IMR-90 (cell line): Measurements from ENCODE around the gene POMGNT2. TPM values are rescaled to one million over a fixed set of nuclear protein-coding genes. Genes with fewer than 3 reads are reported as not detected.

Experiments used
- ATAC-seq: fragments of 200-7000 bp; cut with Tn5 transposase; 2 replicates; pipeline ENCODE4 v1.9.1; 2020; ENCODE audit warnings: low read depth, mild to moderate bottlenecking, moderate library complexity
- BruUV-seq: library from RNA; stranded (reverse); fragments of 400-500 nt; replicated peaks from 2 replicates; lab custom pipeline; 2021; lab: Mats Ljungman, UMichigan
- CTCF ChIA-PET: fragments of 300-600 bp; formaldehyde crosslinking; extraction: SDS; loops from one replicate; lab custom pipeline; 2021; ENCODE audit warnings: antibody characterized with exemption; lab: Yijun Ruan, JAX
- POLR2A ChIA-PET: fragments of 300-600 bp; sonication (Branson Sonifier 250); formaldehyde crosslinking; loops from one replicate; lab custom pipeline; 2022; ENCODE audit warnings: antibody characterized with exemption; ENCODE audit not compliant: unreplicated experiment; lab: Charles Lee
- DNase-seq: peaks from one replicate; pipeline ENCODE4 v3.0.0; 2013
- H2AFZ ChIP-seq: replicated peaks from 2 replicates; pipeline ENCODE3; 2013; ENCODE audit warnings: low read length, mild to moderate bottlenecking; ENCODE audit not compliant: poor library complexity
- H2AK5ac ChIP-seq: 2 replicates; pipeline ENCODE4 v1.6.1; 2013; ENCODE audit warnings: low read depth, low read length, inconsistent platforms
- H2AK9ac ChIP-seq: replicated peaks from 2 replicates; pipeline ENCODE3; 2013; ENCODE audit warnings: mild to moderate bottlenecking, low read depth, low read length, moderate library complexity; ENCODE audit not compliant: poor library complexity
- H2BK120ac ChIP-seq: 2 replicates; pipeline ENCODE4 v1.6.1; 2013; ENCODE audit warnings: low read depth, low read length, inconsistent platforms
- H2BK15ac ChIP-seq: 3 replicates; pipeline ENCODE4 v1.6.1; 2013; ENCODE audit warnings: low read depth, low read length, inconsistent platforms
- H2BK20ac ChIP-seq: 2 replicates; pipeline ENCODE4 v1.6.1; 2013; ENCODE audit warnings: low read depth, mild to moderate bottlenecking, inconsistent platforms, low read length, moderate library complexity
- H2BK5ac ChIP-seq: 2 replicates; pipeline ENCODE4 v1.6.1; 2013; ENCODE audit warnings: mild to moderate bottlenecking, low read depth, low read length, inconsistent platforms; ENCODE audit not compliant: poor library complexity, severe bottlenecking
- H3K14ac ChIP-seq: replicated peaks from 2 replicates; pipeline ENCODE4 v1.6.1; 2013; ENCODE audit warnings: low read depth, low read length, inconsistent platforms
- H3K18ac ChIP-seq: 2 replicates; pipeline ENCODE4 v1.6.1; 2013; ENCODE audit warnings: low read depth, low read length, control low read depth
- H3K23ac ChIP-seq: 2 replicates; pipeline ENCODE4 v1.6.1; 2013; ENCODE audit warnings: low read depth, low read length, inconsistent platforms
- H3K27ac ChIP-seq: 2 replicates; pipeline ENCODE4 v1.5.1; 2013; ENCODE audit warnings: mild to moderate bottlenecking, control low read depth, low read length; ENCODE audit not compliant: insufficient read depth
- H3K27me3 ChIP-seq: 2 replicates; pipeline ENCODE4 v1.6.1; 2013; ENCODE audit warnings: low read length; ENCODE audit not compliant: control insufficient read depth, insufficient read depth
- H3K36me3 ChIP-seq: 2 replicates; pipeline ENCODE4 v1.6.1; 2013; ENCODE audit warnings: low read length, mixed read lengths; ENCODE audit not compliant: control insufficient read depth, insufficient read depth
- H3K4ac ChIP-seq: 2 replicates; pipeline ENCODE4 v1.6.1; 2013; ENCODE audit warnings: low read depth, low read length, inconsistent platforms
- H3K4me1 ChIP-seq: 2 replicates; pipeline ENCODE4 v1.6.1; 2013; ENCODE audit warnings: low read length, mixed read lengths; ENCODE audit not compliant: control insufficient read depth, insufficient read depth
- H3K4me2 ChIP-seq: 2 replicates; pipeline ENCODE4 v1.6.1; 2013; ENCODE audit warnings: low read depth, mild to moderate bottlenecking, control low read depth, low read length, moderate library complexity
- H3K4me3 ChIP-seq: 2 replicates; pipeline ENCODE4 v1.5.1; 2013; ENCODE audit warnings: low read depth, mild to moderate bottlenecking, control low read depth, low read length, moderate library complexity; ENCODE audit not compliant: insufficient read depth
- H3K56ac ChIP-seq: 2 replicates; pipeline ENCODE4 v1.6.1; 2013; ENCODE audit warnings: low read length, inconsistent platforms; ENCODE audit not compliant: insufficient read depth; ENCODE audit errors: extremely low read depth
- H3K79me1 ChIP-seq, 2 experiments: 2 replicates each; pipeline ENCODE4 v1.6.1; 2013; ENCODE audit warnings: low read length in 2 of 2, inconsistent platforms in 1 of 2, low read depth in 1 of 2
- H3K9ac ChIP-seq: 2 replicates; pipeline ENCODE4 v1.6.1; 2013; ENCODE audit warnings: low read depth, low read length, control low read depth
- H3K9me1 ChIP-seq: 2 replicates; pipeline ENCODE4 v1.6.1; 2013; ENCODE audit warnings: low read length, inconsistent platforms; ENCODE audit not compliant: insufficient read depth
- H3K9me3 ChIP-seq: 2 replicates; pipeline ENCODE4 v1.6.1; 2013; ENCODE audit warnings: low read length; ENCODE audit not compliant: control insufficient read depth, insufficient read depth
- H4K20me1 ChIP-seq: 2 replicates; pipeline ENCODE4 v1.6.1; 2013; ENCODE audit warnings: low read length, inconsistent platforms; ENCODE audit not compliant: insufficient read depth
- H4K5ac ChIP-seq: 2 replicates; pipeline ENCODE4 v1.6.1; 2013; ENCODE audit warnings: mild to moderate bottlenecking, low read depth, low read length, control low read depth
- H4K8ac ChIP-seq, 2 experiments: 2 replicates each; pipeline ENCODE4 v1.6.1; 2013; ENCODE audit warnings: low read depth in 2 of 2, low read length in 2 of 2, control low read depth in 1 of 2, inconsistent platforms in 1 of 2
- H4K91ac ChIP-seq: 2 replicates; pipeline ENCODE4 v1.6.1; 2013; ENCODE audit warnings: low read depth, low read length, inconsistent platforms; ENCODE audit not compliant: insufficient read depth
- BHLHE40 ChIP-seq: fragments of 150-350 bp; IDR thresholded peaks from 2 replicates; pipeline ENCODE4 v1.6.1; 2016; ENCODE audit warnings: mild to moderate bottlenecking, low read depth, low read length
- CEBPB ChIP-seq: IDR thresholded peaks from 2 replicates; pipeline ENCODE4 v1.6.1; 2012; ENCODE audit warnings: low read depth, low read length, improper control_type of control experiment
- FOS ChIP-seq: fragments of 150-350 bp; IDR thresholded peaks from 2 replicates; pipeline ENCODE4 v1.6.1; 2016; ENCODE audit warnings: low read depth, low read length
- MAFK ChIP-seq: IDR thresholded peaks from 2 replicates; pipeline ENCODE4 v1.6.1; 2012; ENCODE audit warnings: low read depth, low read length, improper control_type of control experiment
- POLR2A ChIP-seq: IDR thresholded peaks from 2 replicates; pipeline ENCODE4 v1.6.1; 2012; ENCODE audit warnings: mild to moderate bottlenecking, low read depth, low read length
- WGBS, 2 experiments: methylation state at CpG; one replicate each; pipeline versions ENCODE4 v1.1.5 to v1.1.7; 2013; ENCODE audit warnings: missing lambda C conversion rate in 2 of 2; ENCODE audit not compliant: insufficient read length in 1 of 2; ENCODE audit errors: extremely low coverage in 2 of 2; 5-methylcytosine and 5-hydroxymethylcytosine counted together
- dilution Hi-C: fragments of 300-500 bp; cut with HindIII; formaldehyde crosslinking; loops from one replicate; pipeline ENCODE4 v1.14.3; 2018; ENCODE audit warnings: low sequenced_read_pairs; ENCODE audit not compliant: unreplicated experiment
- in situ Hi-C: fragments of 300-500 bp; cut with MboI; formaldehyde crosslinking; loops from 3 replicates; pipeline ENCODE4 v1.14.3; 2019; ENCODE audit warnings: low sequenced_read_pairs, inconsistent platforms, mixed read lengths
- intact Hi-C: fragments of 100-400 bp; cut with micrococcal nuclease; formaldehyde crosslinking; loops from 2 replicates; pipeline ENCODE4 v1.10.0; 2022
- polyA plus RNA-seq, 3 experiments: library from polyadenylated mRNA; depleted of rRNA; stranded (reverse); fragments of >200 nt; gene quantifications; 2 replicates each; pipeline ENCODE4 v1.2.3, GENCODE V29; 2012; ENCODE audit warnings: low replicate concordance in 1 of 3
- total RNA-seq: library from RNA; depleted of rRNA; stranded (reverse); fragments of >200 nt; gene quantifications from 2 replicates; pipeline ENCODE4 v1.2.3, GENCODE V29; 2012
- TF ChIP-seq, protein P1 (sequence below): fragments of 150-350 bp; IDR thresholded peaks from 2 replicates; pipeline ENCODE4 v1.6.1; 2017; ENCODE audit warnings: mild to moderate bottlenecking, antibody characterized with exemption, low read length, low read depth

The POMGNT2 gene
- total and polyA plus RNA-seq, 2 of the 4 experiments (the other 2 are of a cell fraction) = 7.5 to 16.2 TPM

DNA sequence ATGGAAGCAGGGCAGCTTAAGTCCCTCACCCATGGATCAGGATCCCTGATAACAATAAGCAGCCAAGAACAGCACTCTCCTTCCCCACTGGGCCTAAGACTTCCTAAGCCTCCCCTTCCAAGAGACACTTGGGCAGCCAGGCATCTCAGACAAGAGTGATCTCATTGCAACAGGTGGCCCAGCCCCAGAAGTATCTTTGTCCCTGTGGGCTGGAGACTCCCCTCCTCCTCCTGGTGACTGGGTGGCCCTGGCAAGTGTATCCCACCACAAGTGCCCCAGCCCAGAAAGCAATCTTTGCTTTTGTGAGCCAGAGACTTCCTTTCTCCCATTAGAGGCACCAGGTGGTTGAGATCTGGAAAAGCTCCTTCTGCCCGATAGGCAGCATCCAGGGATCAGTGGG is 40.7 kb upstream of the POMGNT2 start:
- no CpG with 5 or more reads among the region's 1 CpG for WGBS, 2 experiments
- Histone ChIP-seq H3K9me3 (no peaks in the 10 kb centered on the region), H3K27ac (no peak overlapping the region), H4K8ac (no peak overlapping the region), H3K4me3 (no peak overlapping the region), H3K27me3 (peaks cover 11% of the 10 kb centered on the region), H3K9ac (no peak overlapping the region), H3K4me2 (no peak overlapping the region), H4K20me1 (no peaks in the 10 kb centered on the region), H3K14ac (no peak overlapping the region), H3K4ac (no peak overlapping the region), H2BK20ac (no peak overlapping the region), H3K18ac (no peak overlapping the region), H3K56ac (no peak overlapping the region), H2BK120ac (no peak overlapping the region), H2BK5ac (no peak overlapping the region), H2AK5ac (no peak overlapping the region), H3K4me1 (no peaks in the 10 kb centered on the region), H2BK15ac (no peak overlapping the region), H4K91ac (no peak overlapping the region), H3K9me1 (no peaks in the 10 kb centered on the region), H4K5ac (no peak overlapping the region), H3K79me1 (no peaks in the 10 kb centered on the region), H3K36me3 (no peaks in the 10 kb centered on the region), H2AK9ac (no peak overlapping the region), H3K23ac (no peak overlapping the region), H2AFZ (no peak overlapping the region)
- DNase-seq = no peak
- CTCF ChIA-PET = no interaction called here
- in situ Hi-C loops = no loop called here
- intact Hi-C loops = no loop called here
- no TSS peak for BruUV-seq
- dilution Hi-C loops = no loop called here
- TF ChIP-seq MAFK (no peak), CEBPB (no peak), FOS (no peak), BHLHE40 (no peak), POLR2A (no peak)
- TF ChIP-seq, protein P1, sequence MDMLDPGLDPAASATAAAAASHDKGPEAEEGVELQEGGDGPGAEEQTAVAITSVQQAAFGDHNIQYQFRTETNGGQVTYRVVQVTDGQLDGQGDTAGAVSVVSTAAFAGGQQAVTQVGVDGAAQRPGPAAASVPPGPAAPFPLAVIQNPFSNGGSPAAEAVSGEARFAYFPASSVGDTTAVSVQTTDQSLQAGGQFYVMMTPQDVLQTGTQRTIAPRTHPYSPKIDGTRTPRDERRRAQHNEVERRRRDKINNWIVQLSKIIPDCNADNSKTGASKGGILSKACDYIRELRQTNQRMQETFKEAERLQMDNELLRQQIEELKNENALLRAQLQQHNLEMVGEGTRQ = no peak
- POLR2A ChIA-PET = no interaction called here
- no peak for ATAC-seq
